PC-9 (cell line): ENCODE results near the gene PLA2G4A.

Source experiments
- CTCF ChIP-seq: fragments of 200-600 bp; sonication (generic); conservative IDR thresholded peaks from 2 replicates; pipeline ENCODE4 v1.6.1; 2017; ENCODE audit warnings: mixed run types, antibody characterized with exemption, mild to moderate bottlenecking, moderate library complexity
- EZH2 ChIP-seq: fragments of 200-600 bp; sonication (generic); IDR thresholded peaks from 2 replicates; pipeline ENCODE4 v1.8.0; 2017; ENCODE audit warnings: antibody characterized with exemption, low read depth

- no peak for TF ChIP-seq CTCF
- no peak for TF ChIP-seq EZH2
These were observed 16.2 kb upstream of the PLA2G4A start for GRCh38 chr1:186812570-186812969.
